Stimulated activated CD4-positive, alpha-beta T cell treated with anti-CD3 and anti-CD28 coated beads, Interleukin-2, amount 100 ng/mL, for 4 hours (primary cell): Measurements from ENCODE around the gene OR3A3.

Experiments
- DNase-seq: peaks from one replicate; pipeline ENCODE4 v3.0.0-alpha.2; 2020; ENCODE audit warnings: low read depth

OR3A3 gene

GRCh38 chr17:3472137-3472536, 61.0 kb downstream of the OR3A3 start:
- DNase-seq, result no peak
